ENCODE data around the gene EZH1. TPM values are rescaled to one million over a fixed set of nuclear protein-coding genes. Genes with fewer than 3 reads are reported as not detected.

EZH1 gene
- total and polyA plus RNA-seq, 2 of the 4 experiments (the other 2 are of a cell fraction) = 17.6 to 27.3 TPM

DNA sequence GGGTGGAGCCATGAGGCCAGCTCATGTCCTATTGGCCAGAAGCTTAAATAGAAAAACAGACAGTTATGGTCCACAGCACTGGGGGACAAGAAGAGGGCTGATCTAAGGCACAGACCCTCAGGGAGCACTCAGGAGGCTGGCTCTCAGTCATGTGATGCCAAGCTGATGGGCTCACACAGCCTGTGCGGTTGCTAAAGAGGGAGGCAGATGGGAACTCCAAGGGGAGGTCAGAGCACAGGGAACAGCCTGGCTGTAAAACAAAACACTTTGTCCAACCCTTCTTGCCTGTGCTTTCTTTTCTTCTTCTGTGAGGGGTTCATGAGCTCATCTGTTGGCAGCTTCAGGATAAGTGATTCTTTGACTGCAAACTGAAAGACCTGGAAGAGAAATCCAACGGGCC, 35.3 kb downstream of the EZH1 start:
- H2BK20ac ChIP-seq (ENCODE audit: low read depth, low read length) = no peak overlapping the region
- WGBS, 2 experiments (ENCODE audit: extremely low coverage in 2 of 2, insufficient read length in 1 of 2) = no CpG with 5 or more reads among the region's 2 CpGs
- no TSS peak for BruUV-seq (replicated peaks)
- H2AK5ac ChIP-seq (ENCODE audit: low read depth, low read length) = no peak overlapping the region
- TF ChIP-seq MAFK (IDR thresholded peaks at IDR 0.05; ENCODE audit: low read depth, low read length) = no peak
- no peak for TF ChIP-seq FOS (IDR thresholded peaks at IDR 0.05; ENCODE audit: low read depth, low read length)
- TF ChIP-seq RFX5 (IDR thresholded peaks at IDR 0.05; ENCODE audit: low read depth, low read length) = no peak
- no peak for TF ChIP-seq MAZ (IDR thresholded peaks at IDR 0.05; ENCODE audit: borderline replicate concordance, low read depth, low read length)
- no peak for TF ChIP-seq RAD21 (IDR thresholded peaks at IDR 0.05; ENCODE audit: low read length)
- TF ChIP-seq POLR2A (IDR thresholded peaks at IDR 0.05; ENCODE audit: low read depth, low read length) = no peak
- TF ChIP-seq MXI1 (IDR thresholded peaks at IDR 0.05; ENCODE audit: borderline replicate concordance, low read depth, low read length) = no peak
- TF ChIP-seq, protein P1, sequence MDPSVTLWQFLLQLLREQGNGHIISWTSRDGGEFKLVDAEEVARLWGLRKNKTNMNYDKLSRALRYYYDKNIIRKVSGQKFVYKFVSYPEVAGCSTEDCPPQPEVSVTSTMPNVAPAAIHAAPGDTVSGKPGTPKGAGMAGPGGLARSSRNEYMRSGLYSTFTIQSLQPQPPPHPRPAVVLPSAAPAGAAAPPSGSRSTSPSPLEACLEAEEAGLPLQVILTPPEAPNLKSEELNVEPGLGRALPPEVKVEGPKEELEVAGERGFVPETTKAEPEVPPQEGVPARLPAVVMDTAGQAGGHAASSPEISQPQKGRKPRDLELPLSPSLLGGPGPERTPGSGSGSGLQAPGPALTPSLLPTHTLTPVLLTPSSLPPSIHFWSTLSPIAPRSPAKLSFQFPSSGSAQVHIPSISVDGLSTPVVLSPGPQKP (IDR thresholded peaks at IDR 0.05; ENCODE audit: borderline replicate concordance, low read depth, low read length) = no peak
- no peak for TF ChIP-seq BHLHE40 (IDR thresholded peaks at IDR 0.05; ENCODE audit: low read depth, low read length)
- TF ChIP-seq CEBPB (IDR thresholded peaks at IDR 0.05; ENCODE audit: low read depth, low read length) = no peak
- no peak for TF ChIP-seq CHD1 (IDR thresholded peaks at IDR 0.05; ENCODE audit: low read depth, low read length)
- no peak for TF ChIP-seq USF2 (IDR thresholded peaks at IDR 0.05; ENCODE audit: low read depth, low read length)
- TF ChIP-seq SMC3 (IDR thresholded peaks at IDR 0.05; ENCODE audit: low read depth, low read length) = no peak
- no peak for TF ChIP-seq CTCF (conservative IDR thresholded peaks at IDR 0.05; ENCODE audit: low read depth, low read length)
- TF ChIP-seq RCOR1 (IDR thresholded peaks at IDR 0.05; ENCODE audit: insufficient replicate concordance, low read length) = no peak
- no peak for TF ChIP-seq NFE2L2 (IDR thresholded peaks at IDR 0.05; ENCODE audit: low read depth, low read length)
- no peak overlapping the region for H3K14ac ChIP-seq (replicated peaks; ENCODE audit: low read depth, low read length)
- DNase-seq (no peak), ATAC-seq (ENCODE audit: low read depth) (no peak)
- CTCF ChIA-PET = no interaction called here
- H2AFZ ChIP-seq (replicated peaks; ENCODE audit: low read length, poor library complexity) = no peak overlapping the region
- H3K36me3 ChIP-seq (ENCODE audit: control insufficient read depth, insufficient read depth, low read length) = peaks cover 65% of the 10 kb centered on the region
- no peak overlapping the region for H2BK5ac ChIP-seq (ENCODE audit: low read depth, low read length, poor library complexity, severe bottlenecking)
- POLR2A ChIA-PET (ENCODE audit: unreplicated experiment) = interaction anchor here (0.8 kb wide), 1 partner anchor 115 kb away, joined by 3 read pairs; the partner anchor contains the start of gene BECN1
- no peaks in the 10 kb centered on the region for H3K79me1 ChIP-seq (ENCODE audit: low read depth in 1 of 2, low read length in 2 of 2)
- no peak overlapping the region for H3K4me3 ChIP-seq (ENCODE audit: insufficient read depth, low read depth, low read length)
- in situ Hi-C loops (cut with MboI; ENCODE audit: low sequenced_read_pairs) (no loop called here), dilution Hi-C loops (cut with HindIII; ENCODE audit: low sequenced_read_pairs, unreplicated experiment) (no loop called here), intact Hi-C loops (cut with micrococcal nuclease) (no loop called here)
- no peak overlapping the region for H2BK120ac ChIP-seq (ENCODE audit: low read depth, low read length)
- H3K23ac ChIP-seq (ENCODE audit: low read depth, low read length) = no peak overlapping the region
- no peak overlapping the region for H2BK15ac ChIP-seq (ENCODE audit: low read depth, low read length)
- H3K4me1 ChIP-seq (ENCODE audit: control insufficient read depth, insufficient read depth, low read length) = no peaks in the 10 kb centered on the region
- no peak overlapping the region for H3K4me2 ChIP-seq (ENCODE audit: low read depth, low read length)
- H3K4ac ChIP-seq (ENCODE audit: low read depth, low read length) = no peak overlapping the region
- no peak overlapping the region for H2AK9ac ChIP-seq (replicated peaks; ENCODE audit: low read depth, low read length, poor library complexity)
- no peak overlapping the region for H3K18ac ChIP-seq (ENCODE audit: low read depth, low read length)
- no peak overlapping the region for H3K9ac ChIP-seq (ENCODE audit: low read depth, low read length)
- no peaks in the 10 kb centered on the region for H3K9me3 ChIP-seq (ENCODE audit: control insufficient read depth, insufficient read depth, low read length)
- H4K5ac ChIP-seq (ENCODE audit: low read depth, low read length) = no peak overlapping the region
- no peaks in the 10 kb centered on the region for H3K27me3 ChIP-seq (ENCODE audit: control insufficient read depth, insufficient read depth, low read length)
- H3K27ac ChIP-seq (ENCODE audit: insufficient read depth, low read length) = no peak overlapping the region
- H3K56ac ChIP-seq (ENCODE audit: extremely low read depth, insufficient read depth, low read length) = no peak overlapping the region
- no peaks in the 10 kb centered on the region; the same call in 1 of the 2 replicates for H3K9me1 ChIP-seq (ENCODE audit: insufficient read depth, low read length)
- H4K91ac ChIP-seq (ENCODE audit: insufficient read depth, low read depth, low read length) = no peak overlapping the region
- H4K20me1 ChIP-seq (ENCODE audit: insufficient read depth, low read length) = no peaks in the 10 kb centered on the region
- no peak overlapping the region for H4K8ac ChIP-seq (ENCODE audit: low read depth in 2 of 2, low read length in 2 of 2)

Data from IMR-90 (cell line).